ENCODE data around the gene TMCC2.

The TMCC2 gene

GRCh38 chr1:205274041-205274691 lies 46.4 kb downstream of the TMCC2 start (continued):
- TF ChIP-seq ZFP3 (CRISPR knock-in tag; IDR thresholded peaks at IDR 0.05) (no peak), OSR1 (CRISPR knock-in tag; IDR thresholded peaks at IDR 0.05) (no peak), ISL1 (CRISPR knock-in tag; IDR thresholded peaks at IDR 0.05) (no peak), TOX (CRISPR knock-in tag; IDR thresholded peaks at IDR 0.05; ENCODE audit: borderline replicate concordance) (no peak), RARB (CRISPR knock-in tag; IDR thresholded peaks at IDR 0.05) (no peak), ZNF565 (CRISPR knock-in tag; conservative IDR thresholded peaks at IDR 0.05; ENCODE audit: low read depth) (no peak), PPARA (CRISPR knock-in tag; IDR thresholded peaks at IDR 0.05; ENCODE audit: borderline replicate concordance) (no peak)

GRCh38 chr1:205275133-205275532 lies 47.4 kb downstream of the TMCC2 start:
- TF ChIP-seq TOX (CRISPR knock-in tag; IDR thresholded peaks at IDR 0.05; ENCODE audit: borderline replicate concordance) (no peak), TCF4 (CRISPR knock-in tag; IDR thresholded peaks at IDR 0.05; ENCODE audit: borderline replicate concordance) (no peak), CSDC2 (CRISPR knock-in tag; IDR thresholded peaks at IDR 0.05) (no peak), OSR1 (CRISPR knock-in tag; IDR thresholded peaks at IDR 0.05) (no peak), ISL1 (CRISPR knock-in tag; IDR thresholded peaks at IDR 0.05) (no peak), PATZ1 (CRISPR knock-in tag; IDR thresholded peaks at IDR 0.05; ENCODE audit: borderline replicate concordance) (no peak), ZC3H10 (CRISPR knock-in tag; IDR thresholded peaks at IDR 0.05) (no peak), RARB (CRISPR knock-in tag; IDR thresholded peaks at IDR 0.05) (no peak), BACH2 (CRISPR knock-in tag; IDR thresholded peaks at IDR 0.05; ENCODE audit: borderline replicate concordance) (no peak), ARNTL (CRISPR knock-in tag; IDR thresholded peaks at IDR 0.05; ENCODE audit: borderline replicate concordance, low read depth) (no peak), ESRRG (CRISPR knock-in tag; IDR thresholded peaks at IDR 0.05) (no peak), ZNF70 (CRISPR knock-in tag; IDR thresholded peaks at IDR 0.05) (no peak)
- TF ChIP-seq, protein P1, sequence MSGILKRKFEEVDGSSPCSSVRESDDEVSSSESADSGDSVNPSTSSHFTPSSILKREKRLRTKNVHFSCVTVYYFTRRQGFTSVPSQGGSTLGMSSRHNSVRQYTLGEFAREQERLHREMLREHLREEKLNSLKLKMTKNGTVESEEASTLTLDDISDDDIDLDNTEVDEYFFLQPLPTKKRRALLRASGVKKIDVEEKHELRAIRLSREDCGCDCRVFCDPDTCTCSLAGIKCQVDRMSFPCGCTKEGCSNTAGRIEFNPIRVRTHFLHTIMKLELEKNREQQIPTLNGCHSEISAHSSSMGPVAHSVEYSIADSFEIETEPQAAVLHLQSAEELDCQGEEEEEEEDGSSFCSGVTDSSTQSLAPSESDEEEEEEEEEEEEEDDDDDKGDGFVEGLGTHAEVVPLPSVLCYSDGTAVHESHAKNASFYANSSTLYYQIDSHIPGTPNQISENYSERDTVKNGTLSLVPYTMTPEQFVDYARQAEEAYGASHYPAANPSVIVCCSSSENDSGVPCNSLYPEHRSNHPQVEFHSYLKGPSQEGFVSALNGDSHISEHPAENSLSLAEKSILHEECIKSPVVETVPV (CRISPR knock-in tag; IDR thresholded peaks at IDR 0.05) = no peak
- ATAC-seq = no peak

- TF ChIP-seq GLIS3 (CRISPR knock-in tag; IDR thresholded peaks at IDR 0.05) (no peak), BACH2 (CRISPR knock-in tag; IDR thresholded peaks at IDR 0.05; ENCODE audit: borderline replicate concordance) (no peak)
- no peak for ATAC-seq
Observed at GRCh38 chr1:205275916-205276688, 48.4 kb downstream of the TMCC2 start.

- no peak for TF ChIP-seq BACH2 (CRISPR knock-in tag; IDR thresholded peaks at IDR 0.05; ENCODE audit: borderline replicate concordance)
- TF ChIP-seq PATZ1 (CRISPR knock-in tag; IDR thresholded peaks at IDR 0.05; ENCODE audit: borderline replicate concordance) = no peak
- TF ChIP-seq TCF4 (CRISPR knock-in tag; IDR thresholded peaks at IDR 0.05; ENCODE audit: borderline replicate concordance) = no peak
- no peak for TF ChIP-seq ZC3H10 (CRISPR knock-in tag; IDR thresholded peaks at IDR 0.05)
- TF ChIP-seq ZFP30 (CRISPR knock-in tag; IDR thresholded peaks at IDR 0.05) = no peak
- TF ChIP-seq, protein P2, sequence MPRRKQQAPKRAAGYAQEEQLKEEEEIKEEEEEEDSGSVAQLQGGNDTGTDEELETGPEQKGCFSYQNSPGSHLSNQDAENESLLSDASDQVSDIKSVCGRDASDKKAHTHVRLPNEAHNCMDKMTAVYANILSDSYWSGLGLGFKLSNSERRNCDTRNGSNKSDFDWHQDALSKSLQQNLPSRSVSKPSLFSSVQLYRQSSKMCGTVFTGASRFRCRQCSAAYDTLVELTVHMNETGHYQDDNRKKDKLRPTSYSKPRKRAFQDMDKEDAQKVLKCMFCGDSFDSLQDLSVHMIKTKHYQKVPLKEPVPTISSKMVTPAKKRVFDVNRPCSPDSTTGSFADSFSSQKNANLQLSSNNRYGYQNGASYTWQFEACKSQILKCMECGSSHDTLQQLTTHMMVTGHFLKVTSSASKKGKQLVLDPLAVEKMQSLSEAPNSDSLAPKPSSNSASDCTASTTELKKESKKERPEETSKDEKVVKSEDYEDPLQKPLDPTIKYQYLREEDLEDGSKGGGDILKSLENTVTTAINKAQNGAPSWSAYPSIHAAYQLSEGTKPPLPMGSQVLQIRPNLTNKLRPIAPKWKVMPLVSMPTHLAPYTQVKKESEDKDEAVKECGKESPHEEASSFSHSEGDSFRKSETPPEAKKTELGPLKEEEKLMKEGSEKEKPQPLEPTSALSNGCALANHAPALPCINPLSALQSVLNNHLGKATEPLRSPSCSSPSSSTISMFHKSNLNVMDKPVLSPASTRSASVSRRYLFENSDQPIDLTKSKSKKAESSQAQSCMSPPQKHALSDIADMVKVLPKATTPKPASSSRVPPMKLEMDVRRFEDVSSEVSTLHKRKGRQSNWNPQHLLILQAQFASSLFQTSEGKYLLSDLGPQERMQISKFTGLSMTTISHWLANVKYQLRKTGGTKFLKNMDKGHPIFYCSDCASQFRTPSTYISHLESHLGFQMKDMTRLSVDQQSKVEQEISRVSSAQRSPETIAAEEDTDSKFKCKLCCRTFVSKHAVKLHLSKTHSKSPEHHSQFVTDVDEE (CRISPR knock-in tag; IDR thresholded peaks at IDR 0.05) = no peak
- TF ChIP-seq GLIS3 (CRISPR knock-in tag; IDR thresholded peaks at IDR 0.05) = no peak
- no peak for TF ChIP-seq PPARA (CRISPR knock-in tag; IDR thresholded peaks at IDR 0.05; ENCODE audit: borderline replicate concordance)
- TF ChIP-seq ESRRG (CRISPR knock-in tag; IDR thresholded peaks at IDR 0.05) = no peak
- no peak for TF ChIP-seq ZFP3 (CRISPR knock-in tag; IDR thresholded peaks at IDR 0.05)
- no peak for TF ChIP-seq TOX (CRISPR knock-in tag; IDR thresholded peaks at IDR 0.05; ENCODE audit: borderline replicate concordance)
- TF ChIP-seq, protein P3, sequence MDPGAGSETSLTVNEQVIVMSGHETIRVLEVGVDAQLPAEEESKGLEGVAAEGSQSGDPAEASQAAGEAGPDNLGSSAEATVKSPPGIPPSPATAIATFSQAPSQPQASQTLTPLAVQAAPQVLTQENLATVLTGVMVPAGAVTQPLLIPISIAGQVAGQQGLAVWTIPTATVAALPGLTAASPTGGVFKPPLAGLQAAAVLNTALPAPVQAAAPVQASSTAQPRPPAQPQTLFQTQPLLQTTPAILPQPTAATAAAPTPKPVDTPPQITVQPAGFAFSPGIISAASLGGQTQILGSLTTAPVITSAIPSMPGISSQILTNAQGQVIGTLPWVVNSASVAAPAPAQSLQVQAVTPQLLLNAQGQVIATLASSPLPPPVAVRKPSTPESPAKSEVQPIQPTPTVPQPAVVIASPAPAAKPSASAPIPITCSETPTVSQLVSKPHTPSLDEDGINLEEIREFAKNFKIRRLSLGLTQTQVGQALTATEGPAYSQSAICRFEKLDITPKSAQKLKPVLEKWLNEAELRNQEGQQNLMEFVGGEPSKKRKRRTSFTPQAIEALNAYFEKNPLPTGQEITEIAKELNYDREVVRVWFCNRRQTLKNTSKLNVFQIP (CRISPR knock-in tag; IDR thresholded peaks at IDR 0.05; ENCODE audit: borderline replicate concordance, low read depth) = no peak
- no peak for TF ChIP-seq ZNF565 (CRISPR knock-in tag; conservative IDR thresholded peaks at IDR 0.05; ENCODE audit: low read depth)
- ATAC-seq = no peak
Observed at GRCh38 chr1:205276689-205277065, 48.9 kb downstream of the TMCC2 start.
